Measurements from ENCODE around the gene PPP3CA.
"Not testable (repeated sequence)": the region's sequence is repeated elsewhere in the genome, so short reads cannot be mapped to it uniquely, and the experiment has no call there.

The PPP3CA gene

GRCh38 chr4:101104312-101105052, 242.8 kb downstream of the PPP3CA start:
- FAIRE-seq (no peak), DNase-seq (ENCODE audit: low spot score) (no peak)

GRCh38 chr4:101103381-101104142, 243.8 kb downstream of the PPP3CA start:
- DNase-seq (ENCODE audit: low spot score) = no peak
- FAIRE-seq = no peak

GRCh38 chr4:101102114-101102742, 245.1 kb downstream of the PPP3CA start:
- no peak for FAIRE-seq
- no peak for DNase-seq (ENCODE audit: low spot score)

- FAIRE-seq (no peak), DNase-seq (ENCODE audit: low spot score) (no peak)
Measured at GRCh38 chr4:101101072-101101471, 246.3 kb downstream of the PPP3CA start.

- DNase-seq (ENCODE audit: low spot score) (no peak), FAIRE-seq (no peak)
Measured at GRCh38 chr4:101098666-101099400, 248.5 kb downstream of the PPP3CA start.

- FAIRE-seq = not testable (repeated sequence)
Measured at GRCh38 chr4:101092609-101093008, 254.7 kb downstream of the PPP3CA start.

GRCh38 chr4:101089168-101089567, 258.2 kb downstream of the PPP3CA start:
- DNase-seq (ENCODE audit: low spot score) (no peak), FAIRE-seq (no peak)

More at GRCh38 chr4:101092609-101093008, 254.7 kb downstream of the PPP3CA start:
- DNase-seq (ENCODE audit: low spot score) = not testable (repeated sequence)

GRCh38 chr4:101086801-101087586, 260.3 kb downstream of the PPP3CA start:
- FAIRE-seq = no peak

GRCh38 chr4:101083131-101083530, 264.2 kb downstream of the PPP3CA start:
- DNase-seq (ENCODE audit: low spot score) (no peak), FAIRE-seq (no peak)

More at GRCh38 chr4:101086801-101087586, 260.3 kb downstream of the PPP3CA start:
- DNase-seq (ENCODE audit: low spot score) = no peak

GRCh38 chr4:101081695-101082369, 265.5 kb downstream of the PPP3CA start:
- no peak for FAIRE-seq
- no peak for DNase-seq (ENCODE audit: low spot score)

GRCh38 chr4:101081166-101081565, 266.2 kb downstream of the PPP3CA start:
- no peak for FAIRE-seq
- no peak for DNase-seq (ENCODE audit: low spot score)

GRCh38 chr4:101078950-101079349, 268.4 kb downstream of the PPP3CA start:
- no peak for FAIRE-seq
- DNase-seq (ENCODE audit: low spot score) = no peak

- FAIRE-seq = no peak
- no peak for DNase-seq (ENCODE audit: low spot score)
Measured at GRCh38 chr4:101076032-101076431, 271.3 kb downstream of the PPP3CA start.

- no peak for FAIRE-seq
- DNase-seq (ENCODE audit: low spot score) = no peak
Measured at GRCh38 chr4:101075536-101075935, 271.8 kb downstream of the PPP3CA start.

- DNase-seq (ENCODE audit: low spot score) = no peak
- FAIRE-seq = no peak
Measured at GRCh38 chr4:101074326-101074725, 273.0 kb downstream of the PPP3CA start.

GRCh38 chr4:101071241-101071640, 276.1 kb downstream of the PPP3CA start:
- no peak for FAIRE-seq

GRCh38 chr4:101068115-101068514, 279.2 kb downstream of the PPP3CA start:
- no peak for DNase-seq (ENCODE audit: low spot score)
- FAIRE-seq = no peak

More at GRCh38 chr4:101071241-101071640, 276.1 kb downstream of the PPP3CA start:
- DNase-seq (ENCODE audit: low spot score) = no peak

- DNase-seq (ENCODE audit: low spot score) = no peak
- FAIRE-seq = no peak
Measured at GRCh38 chr4:101067383-101067782, 279.9 kb downstream of the PPP3CA start.

GRCh38 chr4:101066626-101067170, 280.6 kb downstream of the PPP3CA start:
- no peak for FAIRE-seq
- no peak for DNase-seq (ENCODE audit: low spot score)
